LNCaP clone FGC (cell line): ENCODE measurements around the gene GCNT2.

Experiments used
- DNase-seq: peaks from one replicate; pipeline ENCODE4 v3.0.0-alpha.2; 2011; ENCODE audit warnings: low read depth
- H3K4me3 ChIP-seq: 2 replicates; pipeline ENCODE4 v1.5.1; 2011; ENCODE audit warnings: mild to moderate bottlenecking, low read depth, low read length, control low read depth
- CTCF ChIP-seq: IDR thresholded peaks from 2 replicates; pipeline ENCODE4 v1.5.1; 2012; ENCODE audit warnings: mild to moderate bottlenecking; ENCODE audit not compliant: control insufficient read depth, insufficient read depth; ENCODE audit errors: extremely low read depth

Gene GCNT2

GRCh38 chr6:10550764-10551163 lies 29.6 kb downstream of the GCNT2 start:
- no peak for TF ChIP-seq CTCF
- no peak for DNase-seq
- no peak overlapping the region for H3K4me3 ChIP-seq

GRCh38 chr6:10552270-10552810 lies 31.2 kb downstream of the GCNT2 start:
- DNase-seq, result no peak
- TF ChIP-seq CTCF, result no peak
- no peak overlapping the region for H3K4me3 ChIP-seq

GRCh38 chr6:10553871-10554270 lies 32.7 kb downstream of the GCNT2 start:
- H3K4me3 ChIP-seq, result no peak overlapping the region
- DNase-seq, result no peak
- TF ChIP-seq CTCF, result no peak

- H3K4me3 ChIP-seq, result no peak overlapping the region
- no peak for DNase-seq
- no peak for TF ChIP-seq CTCF
These were observed 33.7 kb downstream of the GCNT2 start for GRCh38 chr6:10554826-10555225.

GRCh38 chr6:10555625-10556309 lies 34.6 kb downstream of the GCNT2 start:
- peak; percentile 37 for DNase-seq
- TF ChIP-seq CTCF, result no peak
- peak overlapping the region; percentile 44 for H3K4me3 ChIP-seq

GRCh38 chr6:10556589-10556988 lies 35.4 kb downstream of the GCNT2 start:
- no peak overlapping the region for H3K4me3 ChIP-seq
- DNase-seq, result no peak
- TF ChIP-seq CTCF, result no peak

- no peak for TF ChIP-seq CTCF
- no peak for DNase-seq
- H3K4me3 ChIP-seq, result no peak overlapping the region
These were observed 35.8 kb downstream of the GCNT2 start for GRCh38 chr6:10556992-10557391.
